Colonic mucosa (tissue), 4 donors: Measurements from ENCODE around the gene HTRA2. TPM values are rescaled to one million over a fixed set of nuclear protein-coding genes. Genes with fewer than 3 reads are reported as not detected.

Source experiments
- DNase-seq: peaks from one replicate; pipeline ENCODE4 v3.0.0-alpha.2; 2020
- H3K27ac ChIP-seq: fragments of 200-600 bp; one replicate; pipeline ENCODE4 v1.8.0; 2021
- H3K27me3 ChIP-seq: fragments of 200-600 bp; one replicate; pipeline ENCODE4 v1.8.0; 2021
- H3K36me3 ChIP-seq: fragments of 200-600 bp; one replicate; pipeline ENCODE4 v1.8.0; 2021
- H3K4me1 ChIP-seq: fragments of 200-600 bp; one replicate; pipeline ENCODE4 v1.8.0; 2021; ENCODE audit warnings: mild to moderate bottlenecking
- H3K4me3 ChIP-seq: fragments of 200-600 bp; one replicate; pipeline ENCODE4 v1.8.0; 2021
- H3K9ac ChIP-seq, 2 donors: one replicate each; pipeline ENCODE4 v1.7.0; 2013; ENCODE audit warnings: control low read depth in 2 of 2, low read depth in 2 of 2, low read length in 2 of 2
- H3K9me3 ChIP-seq: fragments of 200-600 bp; one replicate; pipeline ENCODE4 v1.8.0; 2021
- CTCF ChIP-seq: fragments of 200-600 bp; IDR thresholded peaks from one replicate; pipeline ENCODE4 v1.8.0; 2022; ENCODE audit warnings: antibody characterized with exemption, mild to moderate bottlenecking
- intact Hi-C: fragments of 100-400 bp; cut with DNase I; formaldehyde crosslinking; loops from one replicate; pipeline ENCODE4 v1.14.1; 2022
- total RNA-seq, 2 donors: library from RNA; stranded (reverse); fragmentation: NEBNext Ultra II Directional in 1 of 2; extraction: Animal tissue kit (Norgen Biotek cat#: 25700) in 1 of 2; gene quantifications; one replicate each; pipeline ENCODE4 v1.2.1, GENCODE V29; 2021
- donor health status: healthy.
- donor health status: DM: no; HTN: no; CAD: no.
- donor health status: DM: no; HTN: no; CAD: no.

Gene HTRA2
- total RNA-seq, 2 donors from 2014 or later: 26.3 to 41.5 TPM

GRCh38 chr2:74534411-74534810 is 4.7 kb downstream of the HTRA2 start:
- no peak overlapping the region for H3K9ac ChIP-seq

GRCh38 chr2:74535440-74535965 is 5.8 kb downstream of the HTRA2 start:
- Histone ChIP-seq H3K27ac (no peak overlapping the region), H3K9ac (no peak overlapping the region), H3K36me3 (no peaks in the 10 kb centered on the region), H3K27me3 (no peaks in the 10 kb centered on the region), H3K9me3 (no peaks in the 10 kb centered on the region), H3K4me3 (no peak overlapping the region), H3K4me1 (no peaks in the 10 kb centered on the region)
- no peak for TF ChIP-seq CTCF
- DNase-seq: no peak
- intact Hi-C loops: no loop called here

More at GRCh38 chr2:74534411-74534810, 4.7 kb downstream of the HTRA2 start:
- intact Hi-C loops: loop anchor here (5.0 kb wide), 1 partner anchor 52 kb away; the partner anchor contains the start of genes CCDC142 and TTC31
- H3K36me3 ChIP-seq: no peaks in the 10 kb centered on the region
- no peak overlapping the region for H3K4me3 ChIP-seq
- no peak for DNase-seq
- H3K27ac ChIP-seq: no peak overlapping the region
- no peaks in the 10 kb centered on the region for H3K9me3 ChIP-seq
- H3K27me3 ChIP-seq: no peaks in the 10 kb centered on the region
- no peaks in the 10 kb centered on the region for H3K4me1 ChIP-seq
- no peak for TF ChIP-seq CTCF

- no peak for TF ChIP-seq CTCF
- Histone ChIP-seq H3K4me3 (no peak overlapping the region), H3K4me1 (no peaks in the 10 kb centered on the region), H3K9ac (no peak overlapping the region), H3K36me3 (no peaks in the 10 kb centered on the region), H3K27me3 (no peaks in the 10 kb centered on the region), H3K9me3 (no peaks in the 10 kb centered on the region), H3K27ac (no peak overlapping the region)
- no peak for DNase-seq
- intact Hi-C loops: no loop called here
These were observed 6.6 kb downstream of the HTRA2 start for GRCh38 chr2:74536166-74536950.

- no peaks in the 10 kb centered on the region for H3K27me3 ChIP-seq
- no peaks in the 10 kb centered on the region for H3K36me3 ChIP-seq
- no peaks in the 10 kb centered on the region for H3K4me1 ChIP-seq
- H3K27ac ChIP-seq: no peak overlapping the region
- H3K4me3 ChIP-seq: no peak overlapping the region
- TF ChIP-seq CTCF: no peak
- no peaks in the 10 kb centered on the region for H3K9me3 ChIP-seq
- intact Hi-C loops: no loop called here
- no peak for DNase-seq
- no peak overlapping the region for H3K9ac ChIP-seq
These were observed 7.4 kb downstream of the HTRA2 start for GRCh38 chr2:74537140-74537539.

- no peaks in the 10 kb centered on the region for H3K36me3 ChIP-seq
- no peak overlapping the region for H3K4me3 ChIP-seq
- no peak for TF ChIP-seq CTCF
- H3K27ac ChIP-seq: no peak overlapping the region
- H3K27me3 ChIP-seq: no peaks in the 10 kb centered on the region
- no peaks in the 10 kb centered on the region for H3K4me1 ChIP-seq
- no peaks in the 10 kb centered on the region for H3K9me3 ChIP-seq
- DNase-seq: no peak
- no peak overlapping the region for H3K9ac ChIP-seq
- intact Hi-C loops: no loop called here
These were observed 9.2 kb downstream of the HTRA2 start for GRCh38 chr2:74538881-74539339.
